ENCODE data around the gene IGSF10. TPM values are rescaled to one million over a fixed set of nuclear protein-coding genes. Genes with fewer than 3 reads are reported as not detected.

The IGSF10 gene
- total and polyA plus RNA-seq, 2 donors from 2014 or later = 0.63 to 0.82 TPM

GRCh38 chr3:151446002-151446340 lies 14.9 kb downstream of the IGSF10 start:
- Histone ChIP-seq H3K4me1 (ENCODE audit: control insufficient read depth in 2 of 3, insufficient read depth in 2 of 3, low read depth in 1 of 3, low read length in 3 of 3) (no peaks in the 10 kb centered on the region), H3K9me3 (ENCODE audit: control insufficient read depth in 2 of 3, insufficient read depth in 1 of 3, low read length in 3 of 3) (no peaks in the 10 kb centered on the region), H3K9ac (ENCODE audit: low read length in 3 of 3) (no peak overlapping the region), H3K4me3 (ENCODE audit: low read length in 3 of 3) (no peak overlapping the region), H3K27me3 (ENCODE audit: control insufficient read depth, insufficient read depth, low read length) (no peaks in the 10 kb centered on the region), H3K36me3 (ENCODE audit: control insufficient read depth in 2 of 3, insufficient read depth in 3 of 3, low read length in 3 of 3) (no peaks in the 10 kb centered on the region), H3K27ac (ENCODE audit: low read depth in 2 of 2, low read length in 2 of 2) (no peak overlapping the region)
- no peak for DNase-seq
- FAIRE-seq = no peak
- TF ChIP-seq CTCF (IDR thresholded peaks at IDR 0.05; ENCODE audit: borderline replicate concordance, extremely low read depth, insufficient read depth) = no peak
- intact Hi-C loops (cut with DNase I) = loop anchor here (10.0 kb wide), 1 partner anchor 389 kb away; no protein-coding TSS in a partner anchor

- intact Hi-C loops (cut with DNase I) = loop anchor here (10.0 kb wide), 1 partner anchor 389 kb away; no protein-coding TSS in a partner anchor
- no peak for TF ChIP-seq CTCF (IDR thresholded peaks at IDR 0.05; ENCODE audit: borderline replicate concordance, extremely low read depth, insufficient read depth)
Observed at GRCh38 chr3:151445273-151446001, 15.4 kb downstream of the IGSF10 start.

GRCh38 chr3:151443583-151443982 lies 17.3 kb downstream of the IGSF10 start:
- no peak for FAIRE-seq
- H3K9me3 ChIP-seq (ENCODE audit: control insufficient read depth in 2 of 3, insufficient read depth in 1 of 3, low read length in 3 of 3) = no peaks in the 10 kb centered on the region
- intact Hi-C loops (cut with DNase I) = loop anchor here (10.0 kb wide), 1 partner anchor 391 kb away; no protein-coding TSS in a partner anchor
- no peak for TF ChIP-seq CTCF (IDR thresholded peaks at IDR 0.05; ENCODE audit: borderline replicate concordance, extremely low read depth, insufficient read depth)
- H3K4me3 ChIP-seq (ENCODE audit: low read length in 3 of 3) = no peak overlapping the region
- no peaks in the 10 kb centered on the region for H3K36me3 ChIP-seq (ENCODE audit: control insufficient read depth in 2 of 3, insufficient read depth in 3 of 3, low read length in 3 of 3)
- no peak overlapping the region for H3K27ac ChIP-seq (ENCODE audit: low read depth in 2 of 2, low read length in 2 of 2)
- DNase-seq = peak in 4 of 5 donors; percentile 40 to 69 (median 50)
- H3K9ac ChIP-seq (ENCODE audit: low read length in 3 of 3) = no peak overlapping the region
- H3K27me3 ChIP-seq (ENCODE audit: control insufficient read depth, insufficient read depth, low read length) = no peaks in the 10 kb centered on the region
- no peaks in the 10 kb centered on the region for H3K4me1 ChIP-seq (ENCODE audit: control insufficient read depth in 2 of 3, insufficient read depth in 2 of 3, low read depth in 1 of 3, low read length in 3 of 3)

More at GRCh38 chr3:151445273-151446001, 15.4 kb downstream of the IGSF10 start:
- no peaks in the 10 kb centered on the region for H3K4me1 ChIP-seq (ENCODE audit: control insufficient read depth in 2 of 3, insufficient read depth in 2 of 3, low read depth in 1 of 3, low read length in 3 of 3)
- no peaks in the 10 kb centered on the region for H3K36me3 ChIP-seq (ENCODE audit: control insufficient read depth in 2 of 3, insufficient read depth in 3 of 3, low read length in 3 of 3)
- H3K27me3 ChIP-seq (ENCODE audit: control insufficient read depth, insufficient read depth, low read length) = no peaks in the 10 kb centered on the region
- no peaks in the 10 kb centered on the region for H3K9me3 ChIP-seq (ENCODE audit: control insufficient read depth in 2 of 3, insufficient read depth in 1 of 3, low read length in 3 of 3)
- H3K27ac ChIP-seq (ENCODE audit: low read depth in 2 of 2, low read length in 2 of 2) = no peak overlapping the region
- H3K4me3 ChIP-seq (ENCODE audit: low read length in 3 of 3) = no peak overlapping the region
- FAIRE-seq (no peak), DNase-seq (no peak)
- no peak overlapping the region for H3K9ac ChIP-seq (ENCODE audit: low read length in 3 of 3)

Data from kidney (tissue), 14 donors.